Transverse colon (tissue), 3 donors: ENCODE measurements around the gene PDXK.

Experiments
- EP300 ChIP-seq: sonication (generic); formaldehyde crosslinking; IDR thresholded peaks from one replicate; pipeline ENCODE4 v1.6.1; 2017; ENCODE audit warnings: antibody characterized with exemption, low read depth
- POLR2A ChIP-seq: fragments of 450-650 bp; IDR thresholded peaks from one replicate; pipeline ENCODE4 v1.6.1; 2016; ENCODE audit warnings: antibody characterized with exemption, mild to moderate bottlenecking, moderate library complexity
- TF ChIP-seq, protein P1 (sequence below), 5 experiments: fragments of 200-600 bp in 3 of 5; fragments of 450-650 bp in 2 of 5; sonication (generic) in 3 of 5; IDR thresholded peaks; 1 replicate in 2 of 5; 2 replicates in 3 of 5; pipeline ENCODE4 v1.5.1; 2016 to 2017; ENCODE audit warnings: antibody characterized with exemption in 5 of 5, inconsistent platforms in 3 of 5, mild to moderate bottlenecking in 2 of 5, moderate library complexity in 1 of 5

DNA sequence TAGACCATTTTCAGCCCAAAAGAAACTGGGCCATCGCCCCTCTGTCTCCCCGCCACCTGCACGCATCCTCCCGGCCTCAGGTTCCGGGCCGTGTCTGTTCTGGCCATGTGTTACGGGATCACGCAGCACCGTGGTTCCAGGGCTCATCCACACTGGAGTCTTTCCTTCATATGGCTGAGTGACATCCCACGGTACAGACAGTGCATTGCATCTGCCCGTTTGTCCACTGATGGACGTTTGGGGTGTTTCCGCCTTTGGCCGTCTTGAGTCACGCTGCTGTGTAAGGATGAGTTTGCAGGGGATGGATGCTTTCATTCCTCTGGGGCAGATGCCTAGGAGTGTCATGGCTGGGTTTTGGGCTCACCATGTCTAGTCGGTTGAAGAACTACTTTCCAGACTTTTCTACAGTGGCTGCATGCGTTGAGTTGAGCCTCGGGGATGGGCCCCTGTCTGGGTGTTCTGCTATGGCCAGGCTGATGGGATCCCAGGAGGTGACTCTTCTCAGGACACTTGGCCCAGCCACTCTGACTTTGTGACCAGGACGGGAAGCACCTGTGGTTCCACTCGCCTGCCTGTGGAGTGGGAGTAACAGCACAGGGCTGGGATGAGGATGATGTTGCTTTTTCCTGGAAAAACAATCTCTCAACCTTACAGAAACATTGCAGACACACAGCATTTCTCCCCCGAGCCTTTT is 87.2 kb downstream of the PDXK start:
- TF ChIP-seq, protein P1, sequence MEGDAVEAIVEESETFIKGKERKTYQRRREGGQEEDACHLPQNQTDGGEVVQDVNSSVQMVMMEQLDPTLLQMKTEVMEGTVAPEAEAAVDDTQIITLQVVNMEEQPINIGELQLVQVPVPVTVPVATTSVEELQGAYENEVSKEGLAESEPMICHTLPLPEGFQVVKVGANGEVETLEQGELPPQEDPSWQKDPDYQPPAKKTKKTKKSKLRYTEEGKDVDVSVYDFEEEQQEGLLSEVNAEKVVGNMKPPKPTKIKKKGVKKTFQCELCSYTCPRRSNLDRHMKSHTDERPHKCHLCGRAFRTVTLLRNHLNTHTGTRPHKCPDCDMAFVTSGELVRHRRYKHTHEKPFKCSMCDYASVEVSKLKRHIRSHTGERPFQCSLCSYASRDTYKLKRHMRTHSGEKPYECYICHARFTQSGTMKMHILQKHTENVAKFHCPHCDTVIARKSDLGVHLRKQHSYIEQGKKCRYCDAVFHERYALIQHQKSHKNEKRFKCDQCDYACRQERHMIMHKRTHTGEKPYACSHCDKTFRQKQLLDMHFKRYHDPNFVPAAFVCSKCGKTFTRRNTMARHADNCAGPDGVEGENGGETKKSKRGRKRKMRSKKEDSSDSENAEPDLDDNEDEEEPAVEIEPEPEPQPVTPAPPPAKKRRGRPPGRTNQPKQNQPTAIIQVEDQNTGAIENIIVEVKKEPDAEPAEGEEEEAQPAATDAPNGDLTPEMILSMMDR (IDR thresholded peaks at IDR 0.05), result no peak
- TF ChIP-seq POLR2A (no peak), EP300 (no peak)
